ENCODE results near the gene SLC5A3.

SLC5A3 gene

GRCh38 chr21:34065027-34065426 lies 8.4 kb upstream of the SLC5A3 start:
- no peak overlapping the region for H3K27ac ChIP-seq
- DNase-seq (ENCODE audit: low read depth, low spot score) = no peak

DNA sequence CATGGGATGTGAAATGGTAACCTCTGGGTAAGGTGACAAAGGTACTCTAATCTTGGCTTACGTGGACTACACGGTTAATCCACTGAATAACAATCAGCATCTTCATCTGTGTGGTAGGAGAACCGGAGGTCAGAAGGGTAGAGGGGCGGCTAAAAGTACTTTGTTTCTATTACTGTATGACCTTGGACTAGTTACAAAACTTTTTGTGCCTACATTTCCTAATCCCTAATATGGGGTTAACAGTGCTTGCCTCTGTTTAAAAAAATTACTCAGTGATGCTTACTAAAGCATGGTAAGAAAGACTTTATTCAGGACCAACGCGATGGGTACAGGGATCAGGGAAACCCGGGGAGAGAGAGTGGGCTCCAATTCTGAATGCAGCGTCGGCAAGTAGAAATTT lies 1.7 kb upstream of the SLC5A3 start:
- H3K27ac ChIP-seq = no peak overlapping the region
- DNase-seq (ENCODE audit: low read depth, low spot score) = no peak

- peak overlapping the region; percentile 71 for H3K27ac ChIP-seq
These were observed 990 bp upstream of the SLC5A3 start for GRCh38 chr21:34072145-34073031.

GRCh38 chr21:34073749-34074282 lies 438 bp downstream of the SLC5A3 start:
- H3K27ac ChIP-seq = peak overlapping the region; percentile 71
- no peak for DNase-seq (ENCODE audit: low read depth, low spot score)

More at GRCh38 chr21:34072145-34073031, 990 bp upstream of the SLC5A3 start:
- DNase-seq (ENCODE audit: low read depth, low spot score) = no peak

- peak overlapping the region; percentile 71 for H3K27ac ChIP-seq
- DNase-seq (ENCODE audit: low read depth, low spot score) = no peak
These were observed 1.1 kb downstream of the SLC5A3 start for GRCh38 chr21:34074283-34075090.

DNA sequence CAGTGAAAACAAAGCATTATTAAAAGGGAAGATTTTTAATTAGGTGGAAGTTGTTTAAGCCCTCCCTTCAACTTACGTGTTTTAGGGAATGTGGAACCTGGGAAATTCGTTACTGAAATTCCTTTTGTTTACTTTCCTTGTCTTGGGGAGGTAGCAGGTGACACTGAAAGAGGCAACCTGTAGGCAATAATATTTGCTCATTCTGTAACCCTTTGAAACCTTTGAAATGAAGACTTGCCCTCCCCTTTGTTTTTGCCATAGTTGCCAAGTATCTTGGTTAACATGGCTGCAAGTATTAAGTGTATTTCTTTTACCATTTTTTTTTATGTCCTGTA lies 1.7 kb downstream of the SLC5A3 start:
- H3K27ac ChIP-seq = no peak overlapping the region
- no peak for DNase-seq (ENCODE audit: low read depth, low spot score)

- DNase-seq (ENCODE audit: low read depth, low spot score) = no peak
- no peak overlapping the region for H3K27ac ChIP-seq
These were observed 2.6 kb downstream of the SLC5A3 start for GRCh38 chr21:34075760-34076660.

- DNase-seq (ENCODE audit: low read depth, low spot score) = no peak
These were observed 3.5 kb downstream of the SLC5A3 start for GRCh38 chr21:34076835-34077234.

GRCh38 chr21:34077888-34078287 lies 4.5 kb downstream of the SLC5A3 start:
- no peak for DNase-seq (ENCODE audit: low read depth, low spot score)

More at GRCh38 chr21:34076835-34077234, 3.5 kb downstream of the SLC5A3 start:
- H3K27ac ChIP-seq = no peak overlapping the region

DNA sequence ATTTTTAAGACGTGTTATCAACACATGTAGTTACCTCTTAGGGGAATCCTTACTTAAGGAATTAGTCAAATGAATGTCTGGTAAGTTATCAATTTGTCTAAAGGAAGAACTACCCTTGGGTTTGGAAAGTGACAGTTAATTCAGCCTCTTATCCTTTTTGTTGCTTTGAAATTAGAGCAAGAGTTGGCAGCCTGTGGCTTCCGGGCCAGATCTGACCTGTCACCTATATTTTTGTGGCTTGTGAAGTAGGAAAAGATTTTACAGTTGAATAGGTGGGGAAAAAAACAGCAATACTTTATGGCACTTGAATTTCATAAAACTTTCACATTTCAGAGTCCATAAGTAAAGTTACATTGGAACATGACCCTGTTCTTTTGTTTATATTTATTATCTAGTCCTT lies 5.5 kb downstream of the SLC5A3 start:
- DNase-seq (ENCODE audit: low read depth, low spot score) = no peak
- H3K27ac ChIP-seq = no peak overlapping the region

More at GRCh38 chr21:34077888-34078287, 4.5 kb downstream of the SLC5A3 start:
- no peak overlapping the region for H3K27ac ChIP-seq

DNA sequence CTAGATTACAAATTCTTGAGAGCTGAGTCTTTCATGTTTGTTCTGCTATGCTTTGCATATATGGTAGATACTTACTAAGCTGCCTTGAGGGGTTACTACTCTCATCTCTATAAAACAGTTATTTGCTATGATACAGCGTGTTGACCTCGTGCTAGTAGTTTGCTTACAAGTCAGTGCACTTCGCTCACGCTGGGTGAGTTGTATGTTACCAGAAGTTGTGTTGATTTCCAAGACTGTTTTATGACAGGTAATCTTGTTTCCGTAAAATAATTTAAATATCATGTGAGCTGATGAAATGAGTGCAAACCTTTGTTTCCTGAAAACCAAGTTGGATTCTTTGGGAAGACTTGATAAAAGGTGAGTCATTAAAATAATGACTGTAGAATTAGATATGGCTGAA lies 7.3 kb downstream of the SLC5A3 start:
- DNase-seq (ENCODE audit: low read depth, low spot score) = no peak
- no peak overlapping the region for H3K27ac ChIP-seq

DNA sequence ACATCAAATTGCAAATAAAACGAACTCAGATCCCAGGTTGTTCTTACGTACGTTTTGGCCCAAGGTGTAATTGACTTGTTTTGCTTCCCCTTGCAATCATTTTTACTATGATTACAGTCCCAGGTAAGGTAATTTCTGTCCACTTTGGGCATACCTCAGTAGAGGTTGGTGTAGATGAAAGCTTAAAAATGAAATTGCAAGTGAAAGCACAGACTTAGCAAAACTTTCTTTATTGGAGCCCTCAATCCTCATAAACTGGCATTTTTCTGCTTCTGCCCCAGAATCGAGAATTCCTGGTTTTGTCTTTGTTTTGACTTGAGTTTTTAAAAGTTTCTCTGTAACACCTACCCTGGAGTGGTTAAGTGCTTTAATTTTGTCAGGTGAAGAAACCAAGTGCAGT lies 9.4 kb downstream of the SLC5A3 start:
- no peak for DNase-seq (ENCODE audit: low read depth, low spot score)
- H3K27ac ChIP-seq = no peak overlapping the region

GRCh38 chr21:34083357-34083756 lies 10.0 kb downstream of the SLC5A3 start:
- no peak for DNase-seq (ENCODE audit: low read depth, low spot score)
- H3K27ac ChIP-seq = no peak overlapping the region

DNA sequence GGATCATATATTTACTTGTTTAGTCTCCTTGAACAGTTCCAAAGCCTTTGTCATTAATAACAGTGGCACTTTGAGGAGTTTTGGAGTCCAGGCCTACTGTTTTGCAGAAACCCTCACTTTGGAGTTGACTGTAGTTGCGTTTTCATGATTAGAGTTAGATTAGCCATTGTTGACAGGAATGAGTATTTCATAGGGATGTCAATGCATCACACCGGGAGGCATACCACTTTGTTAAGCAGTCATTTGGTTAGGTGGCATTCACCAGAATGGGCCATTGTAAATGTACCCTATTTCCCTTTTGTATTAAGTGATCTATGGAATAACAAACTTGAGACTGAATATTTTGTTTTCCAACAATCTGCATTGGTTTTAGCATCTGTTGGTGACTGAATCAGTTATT lies 11.8 kb downstream of the SLC5A3 start:
- no peak overlapping the region for H3K27ac ChIP-seq

DNA sequence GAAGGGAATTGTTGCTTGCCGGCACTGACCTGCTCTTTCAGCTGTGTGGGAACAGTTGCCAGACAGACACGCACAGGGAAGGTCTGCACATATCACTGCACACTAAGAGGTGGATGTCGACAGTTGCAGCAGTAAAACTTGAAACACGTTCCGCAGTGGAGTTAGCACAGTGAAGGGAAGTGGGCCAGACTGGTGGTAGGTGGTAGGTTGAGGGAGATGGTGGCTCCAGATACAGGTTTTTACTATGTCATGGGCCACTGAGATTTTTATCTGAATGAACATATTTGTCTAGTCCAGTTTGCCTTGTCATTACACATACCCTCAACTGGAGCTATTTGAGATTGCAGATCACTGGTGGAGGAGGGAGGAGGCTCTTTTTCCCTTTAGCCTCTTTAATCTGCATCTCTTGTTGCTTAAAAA lies 13.5 kb downstream of the SLC5A3 start:
- no peak overlapping the region for H3K27ac ChIP-seq
- DNase-seq (ENCODE audit: low read depth, low spot score) = no peak

More for the DNA sequence above, 11.8 kb downstream of the SLC5A3 start:
- DNase-seq (ENCODE audit: low read depth, low spot score) = no peak

DNA sequence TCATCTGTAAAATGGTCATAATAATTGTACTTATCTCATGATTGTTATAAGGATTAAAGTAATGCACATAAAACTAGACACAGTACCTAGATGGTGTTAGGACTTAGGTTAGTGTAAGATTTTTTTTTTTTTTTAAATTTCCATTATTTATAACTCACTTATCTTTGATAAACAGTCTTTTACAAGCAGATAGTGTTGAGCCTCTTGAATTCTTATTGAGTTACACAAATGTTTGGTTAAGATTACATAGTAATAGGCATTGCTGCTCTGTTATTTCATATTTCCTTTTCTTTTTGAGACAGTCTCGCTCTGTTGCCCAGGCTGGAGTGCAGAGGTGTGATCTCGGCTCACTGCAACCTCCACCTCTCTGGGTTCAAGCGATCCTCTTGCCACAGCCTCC lies 15.4 kb downstream of the SLC5A3 start:
- no peak overlapping the region for H3K27ac ChIP-seq
- no peak for DNase-seq (ENCODE audit: low read depth, low spot score)

DNA sequence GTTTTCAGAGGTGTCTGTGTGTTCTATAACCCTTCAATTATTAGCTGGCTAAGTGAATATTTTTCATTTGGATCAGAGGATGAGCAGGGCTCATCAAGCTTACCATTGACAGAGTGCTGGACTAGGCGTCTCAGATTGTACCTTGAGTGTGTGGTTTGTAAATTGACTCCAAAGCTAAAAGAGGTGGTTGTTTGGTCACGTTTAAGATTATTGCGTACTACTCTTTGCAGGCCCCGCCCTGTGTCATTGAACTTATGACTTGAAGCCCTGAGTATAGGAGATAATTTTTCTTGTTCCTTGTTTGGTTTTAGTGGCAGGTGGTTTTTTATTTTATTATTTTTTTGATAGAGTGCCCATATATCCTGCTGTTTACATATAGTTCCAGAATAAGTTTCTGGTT lies 17.7 kb downstream of the SLC5A3 start:
- no peak overlapping the region for H3K27ac ChIP-seq
- no peak for DNase-seq (ENCODE audit: low read depth, low spot score)

DNA sequence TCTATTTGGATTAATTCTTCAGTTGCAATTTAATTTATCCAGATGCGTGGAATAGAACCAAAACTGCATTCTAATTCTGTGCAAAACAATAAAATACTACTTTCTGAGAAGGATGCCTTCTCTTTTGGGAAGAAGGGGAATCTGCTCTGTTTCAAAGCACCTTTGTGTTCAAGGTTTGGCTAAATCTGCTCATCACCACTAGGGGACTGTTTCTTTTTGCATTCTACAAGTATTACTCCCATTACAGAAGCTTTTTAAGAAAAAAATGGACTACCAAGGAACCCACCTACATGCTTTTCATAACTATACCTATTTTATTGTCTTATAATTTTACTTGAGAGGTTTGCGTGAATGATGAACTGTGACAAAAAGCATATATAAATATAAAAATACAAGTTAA lies 18.2 kb downstream of the SLC5A3 start:
- no peak overlapping the region for H3K27ac ChIP-seq
- DNase-seq (ENCODE audit: low read depth, low spot score) = no peak

- no peak for DNase-seq (ENCODE audit: low read depth, low spot score)
- no peak overlapping the region for H3K27ac ChIP-seq
These were observed 19.0 kb downstream of the SLC5A3 start for GRCh38 chr21:34092262-34092921.

DNA sequence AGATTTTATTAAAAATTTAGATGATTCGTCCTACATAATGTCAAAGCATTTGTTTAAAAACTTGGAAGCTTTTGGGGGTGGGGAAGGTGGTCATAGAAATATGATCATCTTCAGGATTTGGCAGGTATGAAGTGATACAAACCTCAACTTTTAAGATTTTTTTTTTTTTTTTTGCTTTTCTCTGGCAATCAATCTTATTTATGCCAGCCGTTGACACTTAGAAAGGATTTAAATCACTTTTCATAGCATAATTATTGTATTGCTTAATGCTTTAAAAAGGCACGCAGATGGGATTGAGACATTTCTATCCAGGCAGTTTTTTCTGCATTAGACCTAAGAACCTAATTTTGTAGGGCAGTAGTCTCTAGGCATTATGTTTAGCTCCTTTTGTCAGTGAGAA lies 19.7 kb downstream of the SLC5A3 start:
- no peak for DNase-seq (ENCODE audit: low read depth, low spot score)
- no peak overlapping the region for H3K27ac ChIP-seq
